ENCODE results near the gene KRTAP5-3.

DNA sequence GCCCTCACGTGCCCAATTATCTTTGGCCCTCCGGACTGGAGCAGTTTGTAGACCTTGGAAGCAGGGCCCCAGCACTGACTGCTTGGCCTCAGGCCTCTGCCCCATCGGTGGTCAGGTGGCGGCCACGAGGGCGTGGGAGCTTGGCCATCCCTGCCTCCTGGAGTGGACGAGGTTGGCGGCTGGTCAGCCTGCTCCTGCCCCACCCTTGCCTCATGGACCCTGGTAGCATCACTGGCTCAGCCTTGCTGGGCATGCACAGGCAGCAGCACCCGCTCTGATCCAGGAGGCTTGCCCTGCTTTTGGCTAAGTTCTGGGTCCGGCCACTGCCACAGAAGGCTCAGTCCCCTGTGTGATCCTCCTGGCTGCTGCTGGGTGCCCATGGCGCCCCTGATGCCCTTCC, 4.1 kb downstream of the KRTAP5-3 start:
- TF ChIP-seq ZFP30 (CRISPR knock-in tag; IDR thresholded peaks at IDR 0.05; ENCODE audit: borderline replicate concordance), result no peak
- no peak for TF ChIP-seq SMC3 (conservative IDR thresholded peaks at IDR 0.05; ENCODE audit: insufficient read depth, low read depth, low read length)
- TF ChIP-seq, protein P1, sequence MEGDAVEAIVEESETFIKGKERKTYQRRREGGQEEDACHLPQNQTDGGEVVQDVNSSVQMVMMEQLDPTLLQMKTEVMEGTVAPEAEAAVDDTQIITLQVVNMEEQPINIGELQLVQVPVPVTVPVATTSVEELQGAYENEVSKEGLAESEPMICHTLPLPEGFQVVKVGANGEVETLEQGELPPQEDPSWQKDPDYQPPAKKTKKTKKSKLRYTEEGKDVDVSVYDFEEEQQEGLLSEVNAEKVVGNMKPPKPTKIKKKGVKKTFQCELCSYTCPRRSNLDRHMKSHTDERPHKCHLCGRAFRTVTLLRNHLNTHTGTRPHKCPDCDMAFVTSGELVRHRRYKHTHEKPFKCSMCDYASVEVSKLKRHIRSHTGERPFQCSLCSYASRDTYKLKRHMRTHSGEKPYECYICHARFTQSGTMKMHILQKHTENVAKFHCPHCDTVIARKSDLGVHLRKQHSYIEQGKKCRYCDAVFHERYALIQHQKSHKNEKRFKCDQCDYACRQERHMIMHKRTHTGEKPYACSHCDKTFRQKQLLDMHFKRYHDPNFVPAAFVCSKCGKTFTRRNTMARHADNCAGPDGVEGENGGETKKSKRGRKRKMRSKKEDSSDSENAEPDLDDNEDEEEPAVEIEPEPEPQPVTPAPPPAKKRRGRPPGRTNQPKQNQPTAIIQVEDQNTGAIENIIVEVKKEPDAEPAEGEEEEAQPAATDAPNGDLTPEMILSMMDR (IDR thresholded peaks at IDR 0.05 in 2 of 3, conservative IDR thresholded peaks at IDR 0.05 in 1 of 3; ENCODE audit: insufficient read depth in 2 of 3, low read depth in 1 of 3, low read length in 3 of 3), result no peak
- no peak for TF ChIP-seq SP2 (IDR thresholded peaks at IDR 0.05; ENCODE audit: extremely low read depth, low read depth, low read length, poor library complexity, severe bottlenecking)
- no peak for TF ChIP-seq TAF1 (IDR thresholded peaks at IDR 0.05; ENCODE audit: control insufficient read depth, extremely low read depth, insufficient read depth, low read length, severe bottlenecking)
- TF ChIP-seq, protein P2, sequence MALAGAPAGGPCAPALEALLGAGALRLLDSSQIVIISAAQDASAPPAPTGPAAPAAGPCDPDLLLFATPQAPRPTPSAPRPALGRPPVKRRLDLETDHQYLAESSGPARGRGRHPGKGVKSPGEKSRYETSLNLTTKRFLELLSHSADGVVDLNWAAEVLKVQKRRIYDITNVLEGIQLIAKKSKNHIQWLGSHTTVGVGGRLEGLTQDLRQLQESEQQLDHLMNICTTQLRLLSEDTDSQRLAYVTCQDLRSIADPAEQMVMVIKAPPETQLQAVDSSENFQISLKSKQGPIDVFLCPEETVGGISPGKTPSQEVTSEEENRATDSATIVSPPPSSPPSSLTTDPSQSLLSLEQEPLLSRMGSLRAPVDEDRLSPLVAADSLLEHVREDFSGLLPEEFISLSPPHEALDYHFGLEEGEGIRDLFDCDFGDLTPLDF (CRISPR knock-in tag; IDR thresholded peaks at IDR 0.05), result no peak
- TF ChIP-seq, protein P3, sequence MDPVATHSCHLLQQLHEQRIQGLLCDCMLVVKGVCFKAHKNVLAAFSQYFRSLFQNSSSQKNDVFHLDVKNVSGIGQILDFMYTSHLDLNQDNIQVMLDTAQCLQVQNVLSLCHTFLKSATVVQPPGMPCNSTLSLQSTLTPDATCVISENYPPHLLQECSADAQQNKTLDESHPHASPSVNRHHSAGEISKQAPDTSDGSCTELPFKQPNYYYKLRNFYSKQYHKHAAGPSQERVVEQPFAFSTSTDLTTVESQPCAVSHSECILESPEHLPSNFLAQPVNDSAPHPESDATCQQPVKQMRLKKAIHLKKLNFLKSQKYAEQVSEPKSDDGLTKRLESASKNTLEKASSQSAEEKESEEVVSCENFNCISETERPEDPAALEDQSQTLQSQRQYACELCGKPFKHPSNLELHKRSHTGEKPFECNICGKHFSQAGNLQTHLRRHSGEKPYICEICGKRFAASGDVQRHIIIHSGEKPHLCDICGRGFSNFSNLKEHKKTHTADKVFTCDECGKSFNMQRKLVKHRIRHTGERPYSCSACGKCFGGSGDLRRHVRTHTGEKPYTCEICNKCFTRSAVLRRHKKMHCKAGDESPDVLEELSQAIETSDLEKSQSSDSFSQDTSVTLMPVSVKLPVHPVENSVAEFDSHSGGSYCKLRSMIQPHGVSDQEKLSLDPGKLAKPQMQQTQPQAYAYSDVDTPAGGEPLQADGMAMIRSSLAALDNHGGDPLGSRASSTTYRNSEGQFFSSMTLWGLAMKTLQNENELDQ (CRISPR knock-in tag; IDR thresholded peaks at IDR 0.05; ENCODE audit: borderline replicate concordance), result no peak
- no peak for TF ChIP-seq MXI1 (IDR thresholded peaks at IDR 0.05; ENCODE audit: low read depth, low read length)
- TF ChIP-seq, protein P4, sequence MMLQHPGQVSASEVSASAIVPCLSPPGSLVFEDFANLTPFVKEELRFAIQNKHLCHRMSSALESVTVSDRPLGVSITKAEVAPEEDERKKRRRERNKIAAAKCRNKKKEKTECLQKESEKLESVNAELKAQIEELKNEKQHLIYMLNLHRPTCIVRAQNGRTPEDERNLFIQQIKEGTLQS (IDR thresholded peaks at IDR 0.05), result no peak
- TF ChIP-seq, protein P4 (CRISPR knock-in tag; conservative IDR thresholded peaks at IDR 0.05), result no peak

Data from K562 (cell line).